SK-N-SH treated with all-trans-retinoic acid at 6 μM for 48 hours (cell line): Measurements from ENCODE around the gene TMEM63A.

ENCODE experiments used
- CREB5 ChIP-seq: fragments of 250-450 bp; sonication (Bioruptor Pico); IDR thresholded peaks from 2 replicates; pipeline ENCODE4 v1.5.1; 2020; ENCODE audit warnings: low read depth, mild to moderate bottlenecking, moderate library complexity
- CSRNP3 ChIP-seq: fragments of 250-450 bp; sonication (Bioruptor Pico); IDR thresholded peaks from 2 replicates; pipeline ENCODE4 v1.5.1; 2021; ENCODE audit warnings: mild to moderate bottlenecking, moderate library complexity
- ISL1 ChIP-seq: fragments of 250-450 bp; sonication (Bioruptor Pico); IDR thresholded peaks from 2 replicates; pipeline ENCODE4 v2.1.2; 2022; ENCODE audit warnings: mild to moderate bottlenecking, moderate library complexity
- PATZ1 ChIP-seq: fragments of 250-450 bp; sonication (Bioruptor Pico); IDR thresholded peaks from 2 replicates; pipeline ENCODE4 v1.8.0; 2020; ENCODE audit warnings: mild to moderate bottlenecking, moderate library complexity, borderline replicate concordance
- PPARA ChIP-seq: fragments of 250-450 bp; sonication (Bioruptor Pico); IDR thresholded peaks from 2 replicates; pipeline ENCODE4 v1.5.0; 2020; ENCODE audit warnings: mild to moderate bottlenecking, borderline replicate concordance
- RARB ChIP-seq: fragments of 250-450 bp; sonication (Bioruptor Pico); IDR thresholded peaks from 2 replicates; pipeline ENCODE4 v1.8.0; 2021; ENCODE audit warnings: mild to moderate bottlenecking, moderate library complexity
- SNAI2 ChIP-seq: fragments of 250-450 bp; sonication (Bioruptor Pico); IDR thresholded peaks from 2 replicates; pipeline ENCODE4 v1.5.0; 2020; ENCODE audit warnings: mild to moderate bottlenecking, moderate library complexity
- TCF4 ChIP-seq: fragments of 250-450 bp; sonication (Bioruptor Pico); IDR thresholded peaks from 2 replicates; pipeline ENCODE4 v1.8.0; 2021; ENCODE audit warnings: mild to moderate bottlenecking, moderate library complexity, borderline replicate concordance
- ZFP3 ChIP-seq: fragments of 250-450 bp; sonication (Bioruptor Pico); IDR thresholded peaks from 2 replicates; pipeline ENCODE4 v1.5.0; 2020; ENCODE audit warnings: mild to moderate bottlenecking, moderate library complexity
- ZNF565 ChIP-seq: fragments of 450-650 bp; formaldehyde crosslinking; conservative IDR thresholded peaks from 2 replicates; pipeline ENCODE4 v1.5.0; 2020; ENCODE audit warnings: low read depth, mild to moderate bottlenecking, moderate library complexity

GRCh38 chr1:225919906-225920305, 37.7 kb upstream of the TMEM63A start:
- no peak for TF ChIP-seq PPARA (CRISPR knock-in tag)
- no peak for TF ChIP-seq SNAI2 (CRISPR knock-in tag)
- TF ChIP-seq ZFP3 (CRISPR knock-in tag): no peak
- TF ChIP-seq ISL1 (CRISPR knock-in tag): no peak
- no peak for TF ChIP-seq ZNF565 (CRISPR knock-in tag)
- no peak for TF ChIP-seq CSRNP3
- peak; percentile 27; the same call in 1 of the 2 replicates for TF ChIP-seq TCF4 (CRISPR knock-in tag)
- TF ChIP-seq CREB5 (CRISPR knock-in tag): no peak
- no peak for TF ChIP-seq PATZ1 (CRISPR knock-in tag)
- no peak for TF ChIP-seq RARB (CRISPR knock-in tag)
